Fibroblast of the aortic adventitia (primary cell): ENCODE measurements around the gene GTSF1L. TPM values are rescaled to one million over a fixed set of nuclear protein-coding genes. Genes with fewer than 3 reads are reported as not detected.
A peak's percentile ranks its signal among the peaks of the same experiment; 100 is the strongest.

Source experiments
- DNase-seq: peaks from one replicate; pipeline ENCODE4 v3.0.0-alpha.2; 2010; ENCODE audit warnings: low read depth
- H3K4me3 ChIP-seq: 2 replicates; pipeline ENCODE4 v1.5.1; 2011; ENCODE audit warnings: low read depth, mild to moderate bottlenecking, control low read depth, low read length, moderate library complexity
- CTCF ChIP-seq: IDR thresholded peaks from 2 replicates; pipeline ENCODE4 v1.5.1; 2011; ENCODE audit warnings: mild to moderate bottlenecking, low read length, control low read depth, inconsistent platforms; ENCODE audit not compliant: insufficient read depth
- total RNA-seq: library from RNA; depleted of rRNA; stranded (reverse); fragments of >200 nt; gene quantifications from 2 replicates; pipeline ENCODE4 v1.2.3, GENCODE V29; 2012; ENCODE audit warnings: low replicate concordance

GTSF1L gene
- total RNA-seq, 1 donor = not detected

- peak; percentile 44 for DNase-seq
- no peak overlapping the region for H3K4me3 ChIP-seq
- TF ChIP-seq CTCF = no peak
These were observed 19.7 kb upstream of the GTSF1L start for GRCh38 chr20:43746344-43747137.

DNA sequence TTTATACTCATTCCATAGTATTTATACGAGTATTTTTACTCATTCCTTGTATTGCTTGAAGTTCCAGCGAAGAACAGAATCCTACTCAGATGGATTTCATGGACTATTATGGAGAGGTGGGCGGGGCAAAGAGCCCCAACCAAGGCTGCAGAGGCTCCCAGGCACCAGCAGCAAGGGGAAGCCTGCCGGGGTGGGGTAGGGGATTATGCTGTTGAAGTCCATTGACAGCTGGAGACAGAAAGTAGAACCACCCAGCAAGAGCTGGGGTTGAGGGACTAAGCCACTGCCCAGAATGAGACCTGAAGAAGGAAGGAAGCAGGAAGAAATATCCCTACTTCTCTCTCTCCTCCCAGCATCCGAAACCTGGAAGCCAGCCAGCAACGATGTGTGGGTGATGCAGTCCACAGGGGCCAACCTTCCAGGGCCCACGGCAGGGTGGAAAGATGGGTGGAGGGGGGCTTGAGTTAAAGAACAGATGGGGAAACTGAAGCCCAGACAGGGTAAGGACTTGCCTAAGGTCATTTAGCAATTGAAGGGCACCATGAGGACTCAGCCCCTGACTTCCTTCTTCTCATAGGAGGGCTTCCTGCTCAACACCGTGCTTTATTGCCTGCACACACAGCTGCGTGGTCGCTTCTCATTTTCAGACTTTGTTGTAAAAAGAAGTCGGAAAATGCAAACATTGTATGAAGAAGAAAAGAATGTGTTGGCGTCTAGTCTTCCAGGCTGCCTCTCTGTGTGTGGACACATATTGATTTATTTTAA lies 18.3 kb upstream of the GTSF1L start:
- no peak for DNase-seq

GRCh38 chr20:43744151-43744611 lies 17.4 kb upstream of the GTSF1L start:
- TF ChIP-seq CTCF = no peak
- DNase-seq = peak; percentile 34
- no peak overlapping the region for H3K4me3 ChIP-seq

More for the DNA sequence above, 18.3 kb upstream of the GTSF1L start:
- no peak overlapping the region for H3K4me3 ChIP-seq
- no peak for TF ChIP-seq CTCF

DNA sequence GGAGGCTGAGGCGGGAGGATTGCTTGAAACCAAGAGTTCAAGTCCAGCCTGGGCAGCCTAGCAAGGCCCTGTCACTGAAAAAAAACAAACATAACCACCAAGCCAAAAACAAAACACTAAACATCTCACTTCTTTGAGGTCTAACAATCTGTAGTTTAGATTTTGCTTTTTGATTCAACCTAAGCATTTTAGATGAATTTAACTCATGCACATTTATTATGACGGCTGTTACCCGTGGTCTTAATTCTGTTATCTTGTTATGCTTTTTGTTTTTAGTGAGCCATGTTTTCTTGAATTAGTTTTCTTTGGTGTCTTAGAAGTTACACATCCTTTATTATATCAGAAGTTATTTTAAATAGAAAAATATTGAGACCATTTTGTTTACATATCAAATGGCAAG lies 13.8 kb upstream of the GTSF1L start:
- no peak for TF ChIP-seq CTCF
- no peak overlapping the region for H3K4me3 ChIP-seq
- DNase-seq = no peak

- DNase-seq = no peak
- TF ChIP-seq CTCF = no peak
- H3K4me3 ChIP-seq = no peak overlapping the region
These were observed 12.4 kb upstream of the GTSF1L start for GRCh38 chr20:43739148-43739749.

DNA sequence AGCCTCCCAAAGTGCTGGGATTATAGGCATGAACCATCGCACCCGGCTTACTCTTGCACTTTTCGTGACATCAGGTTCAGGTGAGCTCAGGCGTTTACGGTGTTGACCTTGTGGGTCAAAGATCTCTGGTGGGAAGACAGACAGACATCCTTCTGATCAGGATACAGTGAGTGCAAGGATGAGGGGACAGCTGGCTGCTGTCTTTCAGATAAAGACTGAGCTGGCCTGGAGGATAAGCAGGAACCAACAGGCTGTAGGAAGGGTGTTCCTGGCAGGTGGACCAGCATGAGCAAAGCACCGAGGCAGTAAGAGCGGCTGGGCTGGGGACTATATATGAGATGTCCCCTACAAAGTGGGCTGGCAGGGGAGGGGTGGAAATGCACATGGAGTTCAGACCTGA lies 11.1 kb upstream of the GTSF1L start:
- no peak for TF ChIP-seq CTCF
- no peak for DNase-seq
- H3K4me3 ChIP-seq = no peak overlapping the region
